Measurements from ENCODE around the gene MMS22L. TPM values are rescaled to one million over a fixed set of nuclear protein-coding genes. Genes with fewer than 3 reads are reported as not detected.

Gene MMS22L
- total and polyA plus RNA-seq, 11 donors = 0.61 to 6.6 (median 2.3) TPM

GRCh38 chr6:97291896-97292295 is 8.9 kb upstream of the MMS22L start:
- TF ChIP-seq POLR2A (IDR thresholded peaks at IDR 0.05) = no peak
- TF ChIP-seq, protein P1, sequence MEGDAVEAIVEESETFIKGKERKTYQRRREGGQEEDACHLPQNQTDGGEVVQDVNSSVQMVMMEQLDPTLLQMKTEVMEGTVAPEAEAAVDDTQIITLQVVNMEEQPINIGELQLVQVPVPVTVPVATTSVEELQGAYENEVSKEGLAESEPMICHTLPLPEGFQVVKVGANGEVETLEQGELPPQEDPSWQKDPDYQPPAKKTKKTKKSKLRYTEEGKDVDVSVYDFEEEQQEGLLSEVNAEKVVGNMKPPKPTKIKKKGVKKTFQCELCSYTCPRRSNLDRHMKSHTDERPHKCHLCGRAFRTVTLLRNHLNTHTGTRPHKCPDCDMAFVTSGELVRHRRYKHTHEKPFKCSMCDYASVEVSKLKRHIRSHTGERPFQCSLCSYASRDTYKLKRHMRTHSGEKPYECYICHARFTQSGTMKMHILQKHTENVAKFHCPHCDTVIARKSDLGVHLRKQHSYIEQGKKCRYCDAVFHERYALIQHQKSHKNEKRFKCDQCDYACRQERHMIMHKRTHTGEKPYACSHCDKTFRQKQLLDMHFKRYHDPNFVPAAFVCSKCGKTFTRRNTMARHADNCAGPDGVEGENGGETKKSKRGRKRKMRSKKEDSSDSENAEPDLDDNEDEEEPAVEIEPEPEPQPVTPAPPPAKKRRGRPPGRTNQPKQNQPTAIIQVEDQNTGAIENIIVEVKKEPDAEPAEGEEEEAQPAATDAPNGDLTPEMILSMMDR (IDR thresholded peaks at IDR 0.05) = no peak
- H3K4me3 ChIP-seq = no peak overlapping the region
- H3K27me3 ChIP-seq = peaks cover 0 to 6% (median 0%) of the 10 kb centered on the region in 9 donors
- ATAC-seq (no peak), DNase-seq (no peak)
- intact Hi-C loops (cut with DNase I) = no loop called here
- H3K27ac ChIP-seq = no peak overlapping the region
- WGBS, 4 donors = 81 to 88% (median 84%) methylated on average over 4 of the region's 4 CpGs
- H3K9me3 ChIP-seq = peaks cover 0 to 12% (median 0%) of the 10 kb centered on the region in 12 donors
- no peaks in the 10 kb centered on the region for H3K4me1 ChIP-seq
- no peaks in the 10 kb centered on the region for H3K36me3 ChIP-seq

DNA sequence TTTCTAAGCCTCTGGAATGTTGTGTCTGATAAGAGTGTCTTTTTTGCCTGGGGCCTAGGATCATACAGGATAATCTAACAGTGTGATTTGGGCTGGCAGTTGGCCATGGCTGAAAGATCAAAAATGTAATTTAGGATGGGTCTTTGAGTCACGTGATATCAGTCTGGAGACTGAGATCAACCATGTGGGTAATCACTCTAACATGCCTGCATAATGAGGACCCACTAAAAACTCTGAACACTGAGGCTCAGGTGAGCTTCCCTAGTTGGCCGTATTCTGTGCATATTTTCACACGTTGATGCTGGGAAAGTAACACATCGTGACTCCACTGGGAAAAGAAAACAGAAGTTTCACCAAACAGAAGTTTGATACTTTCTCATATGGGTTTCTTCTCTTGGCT is 6.3 kb upstream of the MMS22L start:
- intact Hi-C loops (cut with DNase I) = no loop called here
- WGBS, 4 donors = 77 to 89% (median 88%) methylated on average over 4 of the region's 4 CpGs
- DNase-seq = no peak

GRCh38 chr6:97288188-97288587 is 5.2 kb upstream of the MMS22L start:
- Histone ChIP-seq H3K9me3 (peaks cover 0 to 12% (median 0%) of the 10 kb centered on the region in 12 donors), H3K4me1 (peaks cover 0 to 7% (median 3%) of the 10 kb centered on the region in 12 donors), H3K36me3 (no peaks in the 10 kb centered on the region), H3K27me3 (no peaks in the 10 kb centered on the region), H3K4me3 (no peak overlapping the region), H3K27ac (no peak overlapping the region)
- ATAC-seq (no peak), DNase-seq (no peak)
- intact Hi-C loops (cut with DNase I) = no loop called here
- TF ChIP-seq, protein P1 (IDR thresholded peaks at IDR 0.05) = no peak
- TF ChIP-seq POLR2A (IDR thresholded peaks at IDR 0.05) = no peak

More for the DNA sequence above, 6.3 kb upstream of the MMS22L start:
- H3K9me3 ChIP-seq = peaks cover 0 to 12% (median 0%) of the 10 kb centered on the region in 12 donors
- ATAC-seq = no peak
- H3K27me3 ChIP-seq = peaks cover 0 to under 1% (median 0%) of the 10 kb centered on the region in 9 donors
- H3K36me3 ChIP-seq = no peaks in the 10 kb centered on the region
- H3K4me3 ChIP-seq = no peak overlapping the region
- H3K27ac ChIP-seq = no peak overlapping the region
- no peaks in the 10 kb centered on the region for H3K4me1 ChIP-seq
- no peak for TF ChIP-seq POLR2A (IDR thresholded peaks at IDR 0.05)
- TF ChIP-seq, protein P1 (IDR thresholded peaks at IDR 0.05) = no peak

- H3K4me3 ChIP-seq = peak overlapping the region; percentile 61 to 98 (median 82)
- ATAC-seq = no peak
- H3K9me3 ChIP-seq = no peaks in the 10 kb centered on the region
- H3K27me3 ChIP-seq = no peaks in the 10 kb centered on the region
- peaks cover 0 to 24% (median 7%) of the 10 kb centered on the region in 12 donors for H3K4me1 ChIP-seq
- DNase-seq = peak in 1 of 5 donors; percentile 18
- TF ChIP-seq, protein P1 (IDR thresholded peaks at IDR 0.05) = no peak
- no peak for TF ChIP-seq POLR2A (IDR thresholded peaks at IDR 0.05)
- peaks cover 0 to 15% (median 3%) of the 10 kb centered on the region in 9 donors for H3K36me3 ChIP-seq
- 2 to 4% (median 3%) methylated on average over 13 of the region's 13 CpGs for WGBS, 4 donors
- intact Hi-C loops (cut with DNase I) = no loop called here
- H3K27ac ChIP-seq = peak overlapping the region in 5 of 12 donors; percentile 40 to 81 (median 68)
Observed at GRCh38 chr6:97282238-97282725, 734 bp downstream of the MMS22L start.

Data from heart left ventricle (tissue), 16 donors.